GM19438 (cell line): Measurements from ENCODE around the gene TOP3B.
"Not testable (repeated sequence)": the region's sequence is repeated elsewhere in the genome, so short reads cannot be mapped to it uniquely, and the experiment has no call there.

ENCODE experiments used
- ATAC-seq: cut with Tn5 transposase; IDR thresholded peaks from one replicate; pipeline ENCODE4 v1.9.1; 2021; ENCODE audit warnings: low read depth; ENCODE audit not compliant: unreplicated experiment

Gene TOP3B

DNA sequence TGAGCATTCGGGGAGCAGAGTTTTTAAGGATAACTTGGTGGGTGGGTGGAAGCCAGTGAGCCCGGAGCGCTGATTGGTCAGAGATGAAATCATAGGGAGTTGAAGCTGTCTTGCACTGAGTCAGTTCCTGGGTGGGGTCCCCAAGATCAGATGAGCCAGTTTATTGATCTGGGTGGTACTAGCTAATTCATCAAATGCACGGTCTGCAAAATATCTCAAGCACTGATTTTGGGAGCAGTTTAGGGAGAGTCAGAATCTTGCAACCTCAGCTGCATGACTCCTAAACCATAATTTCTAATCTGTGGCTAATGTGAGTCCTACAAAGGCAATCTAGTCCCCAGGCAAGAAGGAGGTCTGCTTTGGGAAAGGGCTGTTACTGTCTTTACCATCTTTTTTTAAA is 72.2 kb downstream of the TOP3B start:
- not testable (repeated sequence) for ATAC-seq

DNA sequence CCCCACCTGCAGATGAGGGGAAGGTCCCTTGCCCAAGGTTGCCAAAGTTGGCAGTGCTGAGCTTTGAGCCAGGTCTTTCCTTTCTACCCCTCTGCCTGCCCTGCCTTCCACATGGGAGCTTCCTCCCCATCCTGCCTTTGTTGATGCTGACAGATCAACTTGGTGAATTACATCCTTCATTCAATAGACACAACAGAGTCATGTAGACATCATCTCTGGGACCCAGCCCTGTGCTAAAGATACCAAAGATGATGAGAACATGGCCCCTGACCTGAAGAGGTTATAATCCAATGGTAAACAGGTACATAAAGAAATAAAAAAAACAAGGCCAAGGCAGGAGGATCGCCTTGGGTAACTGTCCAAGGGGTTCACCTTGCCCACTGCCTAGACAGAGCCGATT is 72.7 kb downstream of the TOP3B start:
- no peak for ATAC-seq

DNA sequence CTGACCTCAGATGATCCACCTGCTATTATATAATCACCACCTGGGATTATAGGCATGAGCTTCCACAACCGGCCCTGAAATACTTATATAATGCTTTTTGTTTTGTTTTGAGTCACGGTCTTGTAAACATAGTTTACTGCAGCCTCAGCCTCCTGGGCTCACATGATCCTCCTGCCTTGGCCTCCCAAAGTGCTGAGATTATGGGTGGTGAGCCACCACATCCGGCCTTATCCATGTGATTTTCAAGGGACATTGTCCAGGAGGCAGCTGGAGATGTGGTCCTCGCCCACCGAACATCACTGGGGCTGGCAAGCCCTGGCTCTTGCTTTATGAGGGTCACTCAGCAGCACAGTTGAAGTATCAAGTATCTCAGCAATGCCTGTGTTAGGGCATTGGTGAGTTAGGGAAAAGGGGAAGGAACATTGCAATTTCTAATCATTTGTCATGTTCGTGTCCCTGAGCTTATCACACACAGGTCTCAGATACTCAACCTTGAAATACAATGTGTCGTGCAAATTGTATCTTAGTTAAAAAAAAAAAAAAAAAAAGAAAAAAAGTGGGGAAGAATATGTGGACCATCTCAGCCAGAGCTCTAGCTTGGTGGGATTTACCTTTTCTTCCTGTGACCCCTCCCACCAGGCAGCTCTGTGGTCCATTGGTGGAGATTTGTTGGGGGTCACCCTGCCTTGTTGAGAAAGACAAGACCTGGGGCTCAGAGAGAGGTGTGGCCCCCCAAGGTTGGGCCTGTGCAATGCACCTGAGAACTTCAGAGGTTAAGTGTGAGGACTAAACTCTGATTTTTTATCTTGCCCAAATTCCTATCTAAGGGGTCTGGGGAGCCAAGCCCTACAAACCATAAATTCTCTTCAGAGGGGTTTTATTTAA is 74.7 kb downstream of the TOP3B start:
- ATAC-seq: no peak
